Lower leg skin (tissue), 3 donors: Measurements from ENCODE around the gene EYA2.

Source experiments
- CTCF ChIP-seq, 3 donors: fragments of 450-650 bp; IDR thresholded peaks; one replicate each; pipeline ENCODE4 v1.5.1; 2016; ENCODE audit warnings: antibody characterized with exemption in 3 of 3, mild to moderate bottlenecking in 3 of 3, moderate library complexity in 2 of 3
- POLR2A ChIP-seq, 2 donors: fragments of 450-650 bp; IDR thresholded peaks; one replicate each; pipeline ENCODE4 v1.6.1; 2016 to 2017; ENCODE audit warnings: antibody characterized with exemption in 2 of 2, mild to moderate bottlenecking in 1 of 2, moderate library complexity in 1 of 2

DNA sequence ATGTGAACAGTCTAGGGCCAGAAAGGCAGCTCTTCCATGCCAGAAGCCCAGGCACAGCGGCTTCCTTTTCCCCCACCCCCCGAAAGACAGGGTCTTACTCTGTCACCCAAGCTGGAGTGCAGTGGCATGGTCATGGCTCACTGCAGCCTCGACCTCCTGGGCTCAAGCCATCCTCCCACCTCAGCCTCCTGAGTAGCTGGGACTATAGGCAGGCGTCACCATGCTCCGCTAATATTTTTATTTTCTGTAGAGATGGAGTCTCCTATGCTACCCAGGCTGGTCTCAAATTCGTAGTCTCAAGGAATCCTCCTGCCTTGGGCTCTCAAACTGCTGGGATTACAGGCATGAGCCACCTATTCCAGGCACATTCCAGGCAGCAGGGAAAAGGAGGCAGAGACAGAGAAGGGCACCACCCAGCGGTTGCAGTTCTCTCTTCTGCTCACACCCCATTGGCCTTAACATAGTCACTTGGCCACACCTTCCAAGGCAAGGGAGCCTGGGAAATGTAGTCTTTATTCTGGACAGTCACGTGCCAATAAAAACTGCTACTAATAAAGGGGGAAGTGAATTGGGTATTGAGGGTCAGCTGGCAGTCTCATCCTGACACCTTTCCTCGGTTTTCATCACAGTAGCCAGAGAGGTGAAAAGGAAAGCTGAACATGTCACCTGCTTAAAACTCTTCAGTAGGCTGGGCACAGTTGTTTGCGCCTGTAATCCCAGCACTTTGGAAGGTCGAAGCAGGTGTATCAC, 255.9 kb downstream of the EYA2 start:
- TF ChIP-seq CTCF (IDR thresholded peaks at IDR 0.05) = peak in 1 of 3 donors; percentile 6
- TF ChIP-seq POLR2A (IDR thresholded peaks at IDR 0.05) = no peak
